K562 treated with DMSO at 1 percent for 12 hours (cell line): ENCODE measurements around the gene CIB4. TPM values are rescaled to one million over a fixed set of nuclear protein-coding genes. Genes with fewer than 3 reads are reported as not detected.

Experiments used
- total RNA-seq: library from RNA; unstranded; fragments of 300-600 nt; gene quantifications from 2 replicates; pipeline ENCODE4 v1.2.3, GENCODE V29; 2022; ENCODE audit not compliant: insufficient read depth

Gene CIB4
- not detected in 2 replicates for total RNA-seq

GRCh38 chr2:26640781-26641564 is at the start of gene CIB4:
Gene CIB4 (minus strand): TSS chr2:26641366. CDS start chr2:26641314, 52 bp downstream.

Other genes with a start within 250 kb of the CIB4 start
- gene DRC1, start 239.4 kb downstream of the CIB4 start, total RNA-seq = not detected in 2 replicates
- not detected in 2 replicates for gene OTOF, start 163.2 kb downstream of the CIB4 start, total RNA-seq
- not detected in 2 replicates for gene KCNK3, start 51.4 kb upstream of the CIB4 start, total RNA-seq
- gene SLC35F6, start 122.9 kb upstream of the CIB4 start, total RNA-seq = 14.2 and 25.7 TPM in 2 replicates
- 58.4 and 64.7 TPM in 2 replicates for gene CENPA, start 144.7 kb upstream of the CIB4 start, total RNA-seq
- not detected in 2 replicates for gene DPYSL5, start 206.8 kb upstream of the CIB4 start, total RNA-seq